Nephron progenitor cell (in vitro differentiated cells): ENCODE measurements around the gene SEC14L2.
"Not testable (repeated sequence)": the region's sequence is repeated elsewhere in the genome, so short reads cannot be mapped to it uniquely, and the experiment has no call there.

Experiments
- DNase-seq: peaks from one replicate; pipeline ENCODE4 v3.0.0; 2021
- H3K27ac Mint-ChIP-seq: 2 replicates; pipeline ENCODE4 v1.8.0; 2021; ENCODE audit warnings: mild to moderate bottlenecking, moderate library complexity, mixed read lengths
- H3K27me3 Mint-ChIP-seq: 2 replicates; pipeline ENCODE4 v1.8.0; 2021; ENCODE audit warnings: mild to moderate bottlenecking, low read depth, mixed read lengths; ENCODE audit not compliant: poor library complexity
- H3K36me3 Mint-ChIP-seq: 2 replicates; pipeline ENCODE4 v1.8.0; 2021; ENCODE audit warnings: low read depth, mixed read lengths
- H3K4me1 Mint-ChIP-seq: 2 replicates; pipeline ENCODE4 v1.8.0; 2021; ENCODE audit warnings: mixed read lengths
- H3K4me3 Mint-ChIP-seq: 2 replicates; pipeline ENCODE4 v1.8.0; 2021; ENCODE audit warnings: mild to moderate bottlenecking, moderate library complexity, mixed read lengths
- H3K9me3 Mint-ChIP-seq: 2 replicates; pipeline ENCODE4 v1.8.0; 2021; ENCODE audit warnings: mild to moderate bottlenecking, moderate library complexity, mixed read lengths
- TF ChIP-seq, protein P1 (sequence below): fragments of 200-600 bp; sonication (generic); IDR thresholded peaks from 2 replicates; pipeline ENCODE4 v1.5.0; 2021; ENCODE audit warnings: antibody characterized with exemption

Gene SEC14L2

DNA sequence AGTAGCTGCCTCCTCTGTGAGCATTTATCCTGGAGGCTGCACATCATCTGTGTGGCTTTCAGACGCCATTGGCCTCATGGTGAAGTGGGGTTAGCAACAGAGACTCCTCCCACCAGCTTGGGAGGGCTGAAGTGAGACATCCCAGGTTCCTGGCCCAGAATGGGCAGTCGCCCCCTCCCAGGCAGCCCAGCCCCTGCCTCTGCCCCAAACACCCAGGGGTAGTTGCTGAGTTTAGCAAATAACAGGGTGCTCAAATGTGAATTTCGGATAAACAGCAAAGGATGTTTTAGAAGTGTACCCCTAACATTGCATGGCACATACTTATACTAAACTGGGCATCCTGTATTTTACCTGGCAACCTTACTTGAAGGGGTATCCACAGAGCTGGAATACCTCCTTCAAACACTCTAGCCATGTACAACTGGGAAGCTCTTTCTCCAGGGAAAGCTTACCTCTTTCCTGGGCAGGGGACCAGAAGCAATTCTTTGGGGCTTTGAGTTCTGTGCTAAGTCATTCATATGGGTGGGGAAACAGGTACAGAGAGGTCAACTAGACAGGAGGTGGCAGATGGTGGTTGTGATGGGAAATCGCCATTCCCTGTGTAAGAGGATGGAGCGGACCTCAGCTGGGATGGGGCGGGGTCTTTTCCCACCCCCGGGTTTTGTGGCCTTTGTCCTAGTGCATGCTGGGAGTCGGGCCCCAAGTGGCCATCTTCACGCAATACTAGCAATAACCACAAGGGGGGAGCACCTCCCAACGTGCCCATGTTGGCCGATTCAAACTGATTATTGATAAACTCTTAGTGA is 48.0 kb downstream of the SEC14L2 start:
- H3K27me3 Mint-ChIP-seq = peaks cover 14% of the 10 kb centered on the region
- no peak overlapping the region for H3K27ac Mint-ChIP-seq
- H3K4me3 Mint-ChIP-seq = no peak overlapping the region
- peak; percentile 73 for DNase-seq
- TF ChIP-seq, protein P1, sequence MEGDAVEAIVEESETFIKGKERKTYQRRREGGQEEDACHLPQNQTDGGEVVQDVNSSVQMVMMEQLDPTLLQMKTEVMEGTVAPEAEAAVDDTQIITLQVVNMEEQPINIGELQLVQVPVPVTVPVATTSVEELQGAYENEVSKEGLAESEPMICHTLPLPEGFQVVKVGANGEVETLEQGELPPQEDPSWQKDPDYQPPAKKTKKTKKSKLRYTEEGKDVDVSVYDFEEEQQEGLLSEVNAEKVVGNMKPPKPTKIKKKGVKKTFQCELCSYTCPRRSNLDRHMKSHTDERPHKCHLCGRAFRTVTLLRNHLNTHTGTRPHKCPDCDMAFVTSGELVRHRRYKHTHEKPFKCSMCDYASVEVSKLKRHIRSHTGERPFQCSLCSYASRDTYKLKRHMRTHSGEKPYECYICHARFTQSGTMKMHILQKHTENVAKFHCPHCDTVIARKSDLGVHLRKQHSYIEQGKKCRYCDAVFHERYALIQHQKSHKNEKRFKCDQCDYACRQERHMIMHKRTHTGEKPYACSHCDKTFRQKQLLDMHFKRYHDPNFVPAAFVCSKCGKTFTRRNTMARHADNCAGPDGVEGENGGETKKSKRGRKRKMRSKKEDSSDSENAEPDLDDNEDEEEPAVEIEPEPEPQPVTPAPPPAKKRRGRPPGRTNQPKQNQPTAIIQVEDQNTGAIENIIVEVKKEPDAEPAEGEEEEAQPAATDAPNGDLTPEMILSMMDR = peak; percentile 88
- peaks cover 24% of the 10 kb centered on the region for H3K4me1 Mint-ChIP-seq
- H3K9me3 Mint-ChIP-seq = no peaks in the 10 kb centered on the region
- no peaks in the 10 kb centered on the region for H3K36me3 Mint-ChIP-seq

DNA sequence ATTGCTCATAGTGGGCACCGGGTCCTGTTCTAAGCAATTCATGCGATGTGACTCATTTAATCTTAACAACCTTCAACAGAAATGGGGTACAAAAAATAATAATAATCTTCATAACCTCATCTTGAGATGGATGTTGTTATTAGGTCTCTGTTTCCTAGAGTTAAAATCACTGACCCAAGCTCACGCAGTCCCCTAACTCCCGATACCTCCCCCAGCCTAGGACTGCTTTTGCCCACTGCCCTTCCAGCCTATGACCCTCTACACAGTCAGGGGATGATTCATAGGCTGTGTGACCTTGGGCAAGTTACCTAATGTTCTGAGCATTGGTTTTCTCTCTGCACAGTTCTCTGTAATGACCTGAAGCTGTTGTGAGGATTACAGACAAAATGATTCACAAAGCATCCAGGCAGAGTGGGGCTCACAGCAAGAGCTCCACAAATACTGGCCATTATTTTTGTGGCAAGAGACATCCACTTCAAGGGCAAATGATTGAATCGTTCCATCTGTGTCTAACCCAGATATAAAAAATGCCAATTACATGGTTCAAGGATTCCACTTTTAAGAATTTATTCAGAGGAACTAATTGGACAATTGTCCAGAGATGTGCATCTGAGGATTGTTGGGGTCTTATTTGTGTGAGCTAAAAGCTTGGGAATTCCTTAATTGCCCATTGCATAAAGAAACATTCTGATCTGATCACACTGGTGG is 48.8 kb downstream of the SEC14L2 start:
- H3K9me3 Mint-ChIP-seq = no peaks in the 10 kb centered on the region
- TF ChIP-seq, protein P1 = no peak
- no peak overlapping the region for H3K4me3 Mint-ChIP-seq
- no peak overlapping the region for H3K27ac Mint-ChIP-seq
- peaks cover 24% of the 10 kb centered on the region for H3K4me1 Mint-ChIP-seq
- no peak for DNase-seq
- H3K27me3 Mint-ChIP-seq = peaks cover 18% of the 10 kb centered on the region
- H3K36me3 Mint-ChIP-seq = no peaks in the 10 kb centered on the region

DNA sequence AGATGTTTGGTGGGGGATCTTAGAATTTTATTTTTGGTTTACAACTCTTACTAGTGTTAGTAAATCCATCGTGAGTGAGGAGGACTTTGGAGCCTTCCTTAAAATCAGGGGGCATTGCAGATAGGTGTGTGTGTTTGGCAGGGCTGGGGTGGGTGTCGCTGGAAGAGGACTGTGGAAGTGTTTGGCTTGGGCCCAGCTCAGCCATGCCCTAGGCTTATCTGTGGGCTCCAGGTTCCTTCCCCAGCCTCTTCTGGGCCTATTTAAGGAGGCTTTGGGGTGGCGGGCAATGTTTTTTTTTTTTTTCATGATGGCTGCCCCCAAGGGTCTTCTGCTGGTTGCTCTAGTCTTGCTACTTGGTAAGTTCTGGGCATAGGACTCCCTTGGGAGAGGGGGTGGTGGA is 50.8 kb downstream of the SEC14L2 start:
- Mint-ChIP-seq H3K4me1 (peaks cover 18% of the 10 kb centered on the region), H3K27me3 (peaks cover 26% of the 10 kb centered on the region), H3K4me3 (no peak overlapping the region), H3K36me3 (no peaks in the 10 kb centered on the region), H3K9me3 (no peaks in the 10 kb centered on the region), H3K27ac (no peak overlapping the region)
- no peak for DNase-seq
- TF ChIP-seq, protein P1 = no peak

DNA sequence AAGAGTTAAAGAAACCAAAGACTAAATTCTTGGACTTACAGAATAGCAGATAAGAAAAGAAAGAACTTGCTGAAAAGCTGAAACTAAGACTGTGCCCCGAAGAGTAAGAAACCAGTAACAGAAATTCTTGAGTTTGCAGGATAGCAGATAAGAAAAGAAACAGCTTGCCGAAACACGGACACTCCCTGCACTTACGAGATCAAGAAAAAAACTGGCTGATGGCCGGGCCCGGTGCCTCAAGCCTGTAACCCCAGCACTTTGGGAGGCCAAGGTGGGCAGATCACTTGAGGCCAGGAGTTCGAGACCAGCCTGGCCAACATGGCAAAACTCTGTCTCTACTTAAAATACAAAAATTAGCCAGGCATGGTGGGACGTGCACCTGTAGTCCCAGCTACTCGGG is 54.7 kb downstream of the SEC14L2 start:
- not testable (repeated sequence) for H3K36me3 Mint-ChIP-seq, H3K4me3 Mint-ChIP-seq, H3K4me1 Mint-ChIP-seq, H3K27ac Mint-ChIP-seq, H3K9me3 Mint-ChIP-seq, DNase-seq
- H3K27me3 Mint-ChIP-seq = peaks cover 33% of the 10 kb centered on the region

DNA sequence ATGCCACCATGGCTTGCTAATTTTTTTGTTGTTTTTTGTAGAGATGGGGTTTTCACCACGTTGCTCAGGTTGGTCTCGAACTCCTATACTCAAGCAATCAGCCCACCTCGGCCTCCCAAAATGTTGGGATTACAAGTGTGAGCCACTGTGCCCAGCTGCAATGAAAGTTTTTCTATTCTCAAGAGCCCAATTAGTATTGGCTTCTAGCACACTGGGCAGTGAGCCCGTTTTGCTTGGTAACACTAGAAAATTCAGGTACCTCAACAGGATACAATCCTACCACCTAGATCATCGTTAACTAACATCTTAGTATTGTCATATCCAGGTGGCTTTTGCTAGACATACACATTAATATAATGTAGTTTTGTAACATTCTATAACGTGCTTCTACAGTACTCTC is 56.0 kb downstream of the SEC14L2 start:
- Mint-ChIP-seq H3K36me3 (no peaks in the 10 kb centered on the region), H3K27ac (no peak overlapping the region), H3K4me1 (no peaks in the 10 kb centered on the region), H3K4me3 (no peak overlapping the region), H3K27me3 (peaks cover 41% of the 10 kb centered on the region), H3K9me3 (no peaks in the 10 kb centered on the region)
- DNase-seq = no peak
- TF ChIP-seq, protein P1 = no peak

DNA sequence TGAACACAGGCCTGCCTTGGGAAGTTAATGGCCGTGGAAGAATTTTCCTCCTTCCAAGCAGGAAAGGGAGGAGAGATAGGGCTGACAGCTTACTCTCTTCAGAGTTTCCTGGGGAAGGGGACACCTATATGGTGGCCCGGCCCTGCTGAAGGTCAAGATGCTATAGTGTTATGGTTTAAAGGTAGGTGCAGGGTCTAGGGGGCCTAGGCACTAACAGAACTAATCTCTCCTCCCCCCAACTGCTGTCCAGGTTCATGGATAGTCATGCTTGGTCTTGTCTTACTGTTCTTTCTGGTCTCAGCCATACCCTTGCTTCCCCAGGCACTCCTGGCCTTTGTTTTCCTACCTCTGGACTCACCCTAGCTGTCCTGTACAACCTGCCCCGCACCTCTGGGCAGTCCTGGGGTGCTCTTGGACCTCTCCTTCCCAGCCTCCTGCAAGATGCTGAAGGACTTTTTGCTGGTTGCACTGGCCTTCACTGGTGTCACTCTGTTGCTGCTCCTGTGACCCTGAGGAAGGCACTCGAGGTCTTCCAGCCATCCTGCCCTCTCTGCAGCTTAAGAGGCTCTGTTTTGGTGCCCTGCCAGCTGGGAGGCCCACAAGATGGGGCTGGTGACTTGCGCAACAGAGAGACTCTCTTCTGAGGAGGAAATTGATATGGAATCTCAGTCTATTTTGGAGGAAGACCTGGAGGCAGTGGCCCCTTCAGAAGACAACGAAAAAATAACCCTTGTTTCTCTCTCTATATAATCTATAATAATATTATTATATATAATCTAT is 57.1 kb downstream of the SEC14L2 start:
- H3K36me3 Mint-ChIP-seq = no peaks in the 10 kb centered on the region
- peaks cover 45% of the 10 kb centered on the region for H3K27me3 Mint-ChIP-seq
- TF ChIP-seq, protein P1 = no peak
- H3K4me1 Mint-ChIP-seq = no peaks in the 10 kb centered on the region
- peak overlapping the region; percentile 23 for H3K27ac Mint-ChIP-seq
- H3K4me3 Mint-ChIP-seq = no peak overlapping the region
- DNase-seq = peak; percentile 18
- no peaks in the 10 kb centered on the region for H3K9me3 Mint-ChIP-seq
